DMS53 (cell line): ENCODE results near the gene ALLC.
A peak's percentile ranks its signal among the peaks of the same experiment; 100 is the strongest.

Experiments
- DNase-seq: peaks from one replicate; lab custom pipeline; 2025; lab: John Stamatoyannopoulos, UW

ALLC gene

GRCh38 chr2:3725458-3726250 is 67.7 kb downstream of the ALLC start:
- DNase-seq: peak; percentile 5

GRCh38 chr2:3726511-3726910 is 68.5 kb downstream of the ALLC start:
- no peak for DNase-seq

- no peak for DNase-seq
Observed at GRCh38 chr2:3727397-3728045, 69.5 kb downstream of the ALLC start.

GRCh38 chr2:3728104-3729054 is 70.4 kb downstream of the ALLC start:
- DNase-seq: peak; percentile 64

GRCh38 chr2:3729055-3729448 is 71.1 kb downstream of the ALLC start:
- DNase-seq: no peak

GRCh38 chr2:3729786-3730185 is 71.8 kb downstream of the ALLC start:
- no peak for DNase-seq

GRCh38 chr2:3730646-3731045 is 72.6 kb downstream of the ALLC start:
- no peak for DNase-seq

- DNase-seq: no peak
Observed at GRCh38 chr2:3731829-3732228, 73.8 kb downstream of the ALLC start.

GRCh38 chr2:3736112-3736511 is 78.1 kb downstream of the ALLC start:
- no peak for DNase-seq

- DNase-seq: no peak
Observed at GRCh38 chr2:3737128-3737527, 79.1 kb downstream of the ALLC start.

- peak; percentile 70 for DNase-seq
Observed at GRCh38 chr2:3738454-3738853, 80.5 kb downstream of the ALLC start.

GRCh38 chr2:3739313-3739712 is 81.3 kb downstream of the ALLC start:
- no peak for DNase-seq

GRCh38 chr2:3741396-3741795 is 83.4 kb downstream of the ALLC start:
- no peak for DNase-seq

- DNase-seq: no peak
Observed at GRCh38 chr2:3741867-3742602, 84.0 kb downstream of the ALLC start.

- DNase-seq: no peak
Observed at GRCh38 chr2:3742743-3743508, 84.9 kb downstream of the ALLC start.

GRCh38 chr2:3743951-3744555 is 86.1 kb downstream of the ALLC start:
- DNase-seq: no peak

- no peak for DNase-seq
Observed at GRCh38 chr2:3745920-3746319, 87.9 kb downstream of the ALLC start.

GRCh38 chr2:3747032-3747654 is 89.1 kb downstream of the ALLC start:
- DNase-seq: no peak

GRCh38 chr2:3747826-3748225 is 89.8 kb downstream of the ALLC start:
- no peak for DNase-seq

GRCh38 chr2:3749201-3749600 is 91.2 kb downstream of the ALLC start:
- DNase-seq: no peak
